A673 (cell line): ENCODE results near the gene PRDM16. TPM values are rescaled to one million over a fixed set of nuclear protein-coding genes. Genes with fewer than 3 reads are reported as not detected.

Experiments used
- BruUV-seq: library from RNA; stranded (reverse); fragments of 400-500 nt; replicated peaks from 2 replicates; lab custom pipeline; 2021; lab: Mats Ljungman, UMichigan
- CTCF ChIA-PET: fragments of 300-600 bp; sonication (Branson Sonifier 250); formaldehyde crosslinking; loops from one replicate; lab custom pipeline; 2022; ENCODE audit warnings: antibody characterized with exemption; lab: Charles Lee
- POLR2A ChIA-PET: fragments of 300-600 bp; sonication (Branson Sonifier 250); formaldehyde crosslinking; loops from one replicate; lab custom pipeline; 2022; ENCODE audit warnings: antibody characterized with exemption; ENCODE audit not compliant: low non-redundant PET; lab: Charles Lee
- DNase-seq: peaks from one replicate; pipeline ENCODE4 v3.0.0-alpha.2; 2015; ENCODE audit warnings: low spot score
- H3K27ac ChIP-seq: fragments of 200-600 bp; sonication (generic); 2 replicates; pipeline ENCODE4 v1.5.1; 2016; ENCODE audit warnings: mixed run types, low read depth, mild to moderate bottlenecking, mixed read lengths, antibody characterized with exemption, low read length; ENCODE audit not compliant: poor library complexity, severe bottlenecking
- H3K27me3 ChIP-seq: fragments of 200-600 bp; sonication (generic); replicated peaks from 2 replicates; pipeline ENCODE4 v1.6.1; 2017; ENCODE audit warnings: mixed run types, low read depth, mild to moderate bottlenecking, mixed read lengths, antibody characterized with exemption, low read length; ENCODE audit not compliant: insufficient read depth, poor library complexity
- H3K36me3 ChIP-seq: fragments of 200-600 bp; sonication (generic); 2 replicates; pipeline ENCODE4 v1.6.1; 2016; ENCODE audit warnings: mixed run types, mild to moderate bottlenecking, mixed read lengths, antibody characterized with exemption, low read length; ENCODE audit not compliant: insufficient read depth, poor library complexity, severe bottlenecking
- H3K4me1 ChIP-seq: fragments of 200-600 bp; sonication (generic); 2 replicates; pipeline ENCODE4 v1.6.1; 2017; ENCODE audit warnings: mixed run types, mild to moderate bottlenecking, mixed read lengths, antibody characterized with exemption, low read length; ENCODE audit not compliant: insufficient read depth, poor library complexity, severe bottlenecking
- H3K4me3 ChIP-seq: fragments of 200-600 bp; sonication (generic); 2 replicates; pipeline ENCODE4 v1.5.1; 2016; ENCODE audit warnings: low read depth, mixed run types, mild to moderate bottlenecking, mixed read lengths, low read length; ENCODE audit not compliant: poor library complexity, severe bottlenecking
- H3K9me3 ChIP-seq: fragments of 200-600 bp; sonication (generic); 2 replicates; pipeline ENCODE4 v1.6.1; 2016; ENCODE audit warnings: mixed run types, low read depth, mild to moderate bottlenecking, mixed read lengths, antibody characterized with exemption, low read length; ENCODE audit not compliant: poor library complexity, severe bottlenecking
- EZH2 ChIP-seq: fragments of 200-600 bp; sonication (generic); IDR thresholded peaks from 2 replicates; pipeline ENCODE4 v1.6.1; 2017; ENCODE audit warnings: borderline replicate concordance, low read depth, mild to moderate bottlenecking, mixed read lengths, antibody characterized with exemption, low read length; ENCODE audit not compliant: poor library complexity, severe bottlenecking
- intact Hi-C: fragments of 100-400 bp; cut with micrococcal nuclease; formaldehyde crosslinking; loops from one replicate; pipeline ENCODE4 v1.10.0; 2022; ENCODE audit not compliant: unreplicated experiment
- total RNA-seq: library from RNA; stranded (reverse); gene quantifications from 2 replicates; pipeline ENCODE4 v1.2.3, GENCODE V29; 2021
- TF ChIP-seq, protein P1 (sequence below): fragments of 300-800, 200-600 bp; sonication (generic); conservative IDR thresholded peaks from 2 replicates; pipeline ENCODE4 v1.5.1; 2017; ENCODE audit warnings: low read depth, mild to moderate bottlenecking, antibody characterized with exemption, low read length, moderate library complexity, mixed read lengths

The PRDM16 gene
- total RNA-seq, 1 experiment from 2014 or later = 0.49 TPM

DNA sequence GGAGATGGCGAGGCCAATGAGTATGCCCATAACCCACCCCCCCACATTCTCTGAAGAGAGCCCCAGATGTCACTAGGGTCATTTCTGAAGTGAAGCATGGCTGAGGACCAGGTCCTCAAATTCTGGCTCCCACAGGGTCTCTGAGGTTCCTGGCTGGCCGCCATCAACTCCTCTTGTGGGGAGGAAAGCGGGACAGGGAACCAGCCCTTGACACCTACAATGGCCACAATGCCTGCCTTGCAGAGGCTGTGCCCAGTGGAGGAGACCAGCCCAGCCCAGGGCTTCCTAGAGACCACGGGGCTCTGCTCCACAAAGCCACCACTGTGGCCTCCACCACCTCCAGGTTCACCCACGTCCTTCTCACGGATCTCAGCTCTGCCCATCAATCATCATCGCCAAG is 265.4 kb downstream of the PRDM16 start:
- Histone ChIP-seq H3K27ac (no peak overlapping the region), H3K9me3 (no peaks in the 10 kb centered on the region), H3K4me3 (no peak overlapping the region), H3K27me3 (no peaks in the 10 kb centered on the region), H3K36me3 (no peaks in the 10 kb centered on the region), H3K4me1 (no peaks in the 10 kb centered on the region)
- TF ChIP-seq, protein P1, sequence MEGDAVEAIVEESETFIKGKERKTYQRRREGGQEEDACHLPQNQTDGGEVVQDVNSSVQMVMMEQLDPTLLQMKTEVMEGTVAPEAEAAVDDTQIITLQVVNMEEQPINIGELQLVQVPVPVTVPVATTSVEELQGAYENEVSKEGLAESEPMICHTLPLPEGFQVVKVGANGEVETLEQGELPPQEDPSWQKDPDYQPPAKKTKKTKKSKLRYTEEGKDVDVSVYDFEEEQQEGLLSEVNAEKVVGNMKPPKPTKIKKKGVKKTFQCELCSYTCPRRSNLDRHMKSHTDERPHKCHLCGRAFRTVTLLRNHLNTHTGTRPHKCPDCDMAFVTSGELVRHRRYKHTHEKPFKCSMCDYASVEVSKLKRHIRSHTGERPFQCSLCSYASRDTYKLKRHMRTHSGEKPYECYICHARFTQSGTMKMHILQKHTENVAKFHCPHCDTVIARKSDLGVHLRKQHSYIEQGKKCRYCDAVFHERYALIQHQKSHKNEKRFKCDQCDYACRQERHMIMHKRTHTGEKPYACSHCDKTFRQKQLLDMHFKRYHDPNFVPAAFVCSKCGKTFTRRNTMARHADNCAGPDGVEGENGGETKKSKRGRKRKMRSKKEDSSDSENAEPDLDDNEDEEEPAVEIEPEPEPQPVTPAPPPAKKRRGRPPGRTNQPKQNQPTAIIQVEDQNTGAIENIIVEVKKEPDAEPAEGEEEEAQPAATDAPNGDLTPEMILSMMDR = no peak
- TF ChIP-seq EZH2 = no peak
- ChIA-PET POLR2A (no interaction called here), CTCF (no interaction called here)
- no TSS peak for BruUV-seq
- DNase-seq = no peak
- intact Hi-C loops = no loop called here

DNA sequence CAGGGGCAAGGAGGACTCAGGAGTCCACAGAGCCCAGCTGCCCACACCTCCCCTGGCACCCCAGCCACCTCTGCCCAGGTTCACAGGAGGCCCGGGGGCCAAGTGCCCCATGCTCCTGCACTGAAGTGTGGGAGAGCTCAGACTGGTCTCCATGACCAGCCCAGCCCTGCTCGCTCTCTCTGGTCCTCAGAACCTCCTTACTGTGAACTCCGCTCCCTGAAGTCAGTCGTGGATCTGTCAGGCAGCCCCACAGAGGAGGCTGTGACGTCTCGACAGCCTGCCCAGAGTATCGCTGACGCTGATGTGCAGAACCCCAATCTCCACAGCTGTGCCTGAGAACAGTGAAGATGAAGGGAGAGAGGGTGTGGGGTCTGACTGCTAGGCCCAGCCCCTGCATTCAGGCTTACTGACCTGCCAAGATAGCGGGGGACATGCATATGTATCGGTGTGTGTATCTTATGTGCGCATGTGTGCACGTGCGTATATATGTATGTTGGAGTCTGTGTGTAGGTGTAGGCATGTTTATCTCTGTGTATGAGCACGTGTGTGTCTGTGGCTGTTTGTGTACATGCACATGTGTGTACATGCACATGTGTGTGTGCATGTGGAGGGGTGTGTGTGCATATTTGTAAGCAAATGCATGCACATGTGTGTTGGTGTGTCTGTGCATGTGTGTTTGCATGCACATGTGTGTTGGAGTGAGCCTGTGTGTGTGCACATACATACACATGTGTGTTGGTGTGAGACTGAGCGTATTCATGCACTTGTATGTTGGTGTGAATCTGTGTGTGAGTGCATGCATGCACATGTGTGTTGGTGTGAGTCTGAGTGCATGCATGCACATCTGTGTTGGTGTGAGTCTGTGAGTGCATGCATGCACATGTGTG is 267.0 kb downstream of the PRDM16 start:
- H3K9me3 ChIP-seq = no peaks in the 10 kb centered on the region
- H3K27me3 ChIP-seq = no peaks in the 10 kb centered on the region
- intact Hi-C loops = no loop called here
- H3K36me3 ChIP-seq = no peaks in the 10 kb centered on the region
- POLR2A ChIA-PET = no interaction called here
- no peak overlapping the region for H3K27ac ChIP-seq
- H3K4me1 ChIP-seq = no peaks in the 10 kb centered on the region
- TF ChIP-seq, protein P1 = no peak
- no peak for TF ChIP-seq EZH2
- no TSS peak for BruUV-seq
- CTCF ChIA-PET = no interaction called here
- DNase-seq = no peak
- no peak overlapping the region for H3K4me3 ChIP-seq

DNA sequence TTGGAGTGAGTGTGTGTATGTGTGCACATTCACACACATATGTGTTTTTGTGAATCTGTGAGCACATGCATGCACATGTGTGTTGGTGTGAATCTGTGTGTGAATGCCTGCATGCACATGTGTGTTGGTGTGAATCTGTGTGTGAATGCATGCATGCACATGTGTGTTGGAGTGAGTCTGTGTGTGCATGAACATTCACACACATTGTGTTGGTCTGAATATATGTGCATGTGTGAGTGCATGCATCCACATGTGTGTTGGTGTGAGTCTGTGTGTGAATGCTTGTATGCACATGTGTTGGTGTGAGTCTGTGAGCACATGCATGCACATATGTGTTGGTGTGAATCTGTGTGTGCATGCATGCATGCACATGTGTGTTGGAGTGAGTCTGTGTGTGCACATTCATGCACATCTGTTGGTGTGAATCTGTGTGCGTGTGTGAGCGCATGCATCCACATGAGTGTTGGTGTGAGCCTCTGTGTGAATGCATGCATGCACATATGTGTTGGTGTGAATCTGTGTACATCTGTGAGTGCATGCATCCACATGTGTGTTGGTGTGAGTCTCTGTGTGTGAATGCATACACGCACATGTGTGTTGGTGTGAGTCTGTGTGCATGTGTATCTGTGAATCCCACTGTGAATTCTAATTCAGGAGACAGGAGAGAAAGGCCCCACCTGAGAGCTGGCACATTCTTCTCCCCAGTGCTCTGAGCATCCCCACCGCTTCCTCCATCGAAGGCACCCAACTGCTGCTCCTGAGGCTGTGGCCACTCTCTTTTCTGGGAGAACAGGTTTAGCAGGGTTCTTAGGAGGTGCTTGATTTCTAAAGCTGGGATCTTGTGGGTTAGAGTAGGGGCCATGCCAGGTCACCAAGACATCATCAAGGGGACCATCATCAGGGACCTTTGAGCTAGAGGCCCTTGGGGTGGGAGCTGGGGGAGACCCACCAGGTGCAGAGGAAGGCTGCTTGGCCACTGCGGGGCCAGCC is 267.9 kb downstream of the PRDM16 start:
- H3K9me3 ChIP-seq = no peaks in the 10 kb centered on the region
- no peak overlapping the region for H3K4me3 ChIP-seq
- H3K27me3 ChIP-seq = no peaks in the 10 kb centered on the region
- ChIA-PET CTCF (no interaction called here), POLR2A (no interaction called here)
- no peak overlapping the region for H3K27ac ChIP-seq
- TF ChIP-seq, protein P1 = no peak
- no peak for TF ChIP-seq EZH2
- intact Hi-C loops = no loop called here
- no peaks in the 10 kb centered on the region for H3K4me1 ChIP-seq
- no TSS peak for BruUV-seq
- DNase-seq = no peak
- no peaks in the 10 kb centered on the region for H3K36me3 ChIP-seq
